ENCODE results near the gene SDF2.

SDF2 gene

GRCh38 chr17:28700830-28701492, 39.3 kb upstream of the SDF2 start:
- H3K9me3 ChIP-seq = no peaks in the 10 kb centered on the region
- DNase-seq (ENCODE audit: low spot score in 2 of 2) = no peak
- in situ Hi-C loops (cut with MboI; ENCODE audit: low sequenced_read_pairs) = no loop called here
- H3K27me3 ChIP-seq (ENCODE audit: low read depth) = no peaks in the 10 kb centered on the region
- peaks cover 76% of the 10 kb centered on the region for H3K36me3 ChIP-seq (replicated peaks)
- no peaks in the 10 kb centered on the region for H3K4me1 ChIP-seq
- no peak overlapping the region for H3K4me3 ChIP-seq

GRCh38 chr17:28700278-28700677, 38.6 kb upstream of the SDF2 start:
- H3K4me3 ChIP-seq = no peak overlapping the region
- H3K27me3 ChIP-seq (ENCODE audit: low read depth) = no peaks in the 10 kb centered on the region
- peaks cover 82% of the 10 kb centered on the region for H3K36me3 ChIP-seq (replicated peaks)
- H3K4me1 ChIP-seq = no peaks in the 10 kb centered on the region
- DNase-seq (ENCODE audit: low spot score in 2 of 2) = no peak
- in situ Hi-C loops (cut with MboI; ENCODE audit: low sequenced_read_pairs) = no loop called here
- H3K9me3 ChIP-seq = no peaks in the 10 kb centered on the region

- Histone ChIP-seq H3K27me3 (ENCODE audit: low read depth) (no peaks in the 10 kb centered on the region), H3K4me3 (no peak overlapping the region), H3K9me3 (no peaks in the 10 kb centered on the region), H3K4me1 (no peaks in the 10 kb centered on the region), H3K36me3 (replicated peaks) (peaks cover 94% of the 10 kb centered on the region)
- in situ Hi-C loops (cut with MboI; ENCODE audit: low sequenced_read_pairs) = no loop called here
- no peak for DNase-seq (ENCODE audit: low spot score in 2 of 2)
These were observed 36.7 kb upstream of the SDF2 start for GRCh38 chr17:28698253-28698941.

- no peaks in the 10 kb centered on the region for H3K27me3 ChIP-seq (ENCODE audit: low read depth)
- H3K9me3 ChIP-seq = no peaks in the 10 kb centered on the region
- H3K4me3 ChIP-seq = no peak overlapping the region
- in situ Hi-C loops (cut with MboI; ENCODE audit: low sequenced_read_pairs) = no loop called here
- no peak for DNase-seq (ENCODE audit: low spot score in 2 of 2)
- no peaks in the 10 kb centered on the region for H3K4me1 ChIP-seq
- H3K36me3 ChIP-seq (replicated peaks) = peaks cover 81% of the 10 kb centered on the region
These were observed 32.2 kb upstream of the SDF2 start for GRCh38 chr17:28693869-28694268.

- peaks cover 86% of the 10 kb centered on the region for H3K36me3 ChIP-seq (replicated peaks)
- no peaks in the 10 kb centered on the region for H3K4me1 ChIP-seq
- in situ Hi-C loops (cut with MboI; ENCODE audit: low sequenced_read_pairs) = no loop called here
- no peak for DNase-seq (ENCODE audit: low spot score in 2 of 2)
- no peak overlapping the region for H3K4me3 ChIP-seq
- H3K27me3 ChIP-seq (ENCODE audit: low read depth) = no peaks in the 10 kb centered on the region
- H3K9me3 ChIP-seq = no peaks in the 10 kb centered on the region
These were observed 27.3 kb upstream of the SDF2 start for GRCh38 chr17:28689011-28689410.

GRCh38 chr17:28688481-28688880, 26.8 kb upstream of the SDF2 start:
- no peaks in the 10 kb centered on the region for H3K4me1 ChIP-seq
- in situ Hi-C loops (cut with MboI; ENCODE audit: low sequenced_read_pairs) = no loop called here
- peaks cover 84% of the 10 kb centered on the region for H3K36me3 ChIP-seq (replicated peaks)

GRCh38 chr17:28686296-28686695, 24.6 kb upstream of the SDF2 start:
- Histone ChIP-seq H3K4me3 (no peak overlapping the region), H3K27me3 (ENCODE audit: low read depth) (no peaks in the 10 kb centered on the region), H3K9me3 (no peaks in the 10 kb centered on the region), H3K36me3 (replicated peaks) (peaks cover 97% of the 10 kb centered on the region), H3K4me1 (no peaks in the 10 kb centered on the region)
- DNase-seq (ENCODE audit: low spot score in 2 of 2) = no peak
- in situ Hi-C loops (cut with MboI; ENCODE audit: low sequenced_read_pairs) = no loop called here

More at GRCh38 chr17:28688481-28688880, 26.8 kb upstream of the SDF2 start:
- no peak for DNase-seq (ENCODE audit: low spot score in 2 of 2)
- H3K4me3 ChIP-seq = no peak overlapping the region
- H3K9me3 ChIP-seq = no peaks in the 10 kb centered on the region
- H3K27me3 ChIP-seq (ENCODE audit: low read depth) = no peaks in the 10 kb centered on the region

- H3K9me3 ChIP-seq = no peaks in the 10 kb centered on the region
- in situ Hi-C loops (cut with MboI; ENCODE audit: low sequenced_read_pairs) = no loop called here
- H3K4me1 ChIP-seq = no peaks in the 10 kb centered on the region
- H3K4me3 ChIP-seq = no peak overlapping the region
- no peak for DNase-seq (ENCODE audit: low spot score in 2 of 2)
- H3K36me3 ChIP-seq (replicated peaks) = peaks cover 97% of the 10 kb centered on the region
- no peaks in the 10 kb centered on the region for H3K27me3 ChIP-seq (ENCODE audit: low read depth)
These were observed 23.7 kb upstream of the SDF2 start for GRCh38 chr17:28685366-28685765.

GRCh38 chr17:28684963-28685362, 23.3 kb upstream of the SDF2 start:
- in situ Hi-C loops (cut with MboI; ENCODE audit: low sequenced_read_pairs) = no loop called here
- H3K36me3 ChIP-seq (replicated peaks) = peaks cover 97% of the 10 kb centered on the region
- no peaks in the 10 kb centered on the region for H3K4me1 ChIP-seq
- no peaks in the 10 kb centered on the region for H3K27me3 ChIP-seq (ENCODE audit: low read depth)
- H3K9me3 ChIP-seq = no peaks in the 10 kb centered on the region
- H3K4me3 ChIP-seq = no peak overlapping the region
- no peak for DNase-seq (ENCODE audit: low spot score in 2 of 2)

GRCh38 chr17:28682655-28683054, 20.9 kb upstream of the SDF2 start:
- no peaks in the 10 kb centered on the region for H3K4me1 ChIP-seq
- H3K9me3 ChIP-seq = no peaks in the 10 kb centered on the region
- in situ Hi-C loops (cut with MboI; ENCODE audit: low sequenced_read_pairs) = no loop called here
- H3K27me3 ChIP-seq (ENCODE audit: low read depth) = no peaks in the 10 kb centered on the region
- no peak overlapping the region for H3K4me3 ChIP-seq
- peaks cover 94% of the 10 kb centered on the region for H3K36me3 ChIP-seq (replicated peaks)
- no peak for DNase-seq (ENCODE audit: low spot score in 2 of 2)

GRCh38 chr17:28675980-28676379, 14.3 kb upstream of the SDF2 start:
- Histone ChIP-seq H3K27me3 (ENCODE audit: low read depth) (no peaks in the 10 kb centered on the region), H3K36me3 (replicated peaks) (peaks cover 90% of the 10 kb centered on the region), H3K9me3 (no peaks in the 10 kb centered on the region), H3K4me3 (no peak overlapping the region), H3K4me1 (no peaks in the 10 kb centered on the region)
- no peak for DNase-seq (ENCODE audit: low spot score in 2 of 2)
- in situ Hi-C loops (cut with MboI; ENCODE audit: low sequenced_read_pairs) = no loop called here

GRCh38 chr17:28675490-28675889, 13.8 kb upstream of the SDF2 start:
- Histone ChIP-seq H3K36me3 (replicated peaks) (peaks cover 89% of the 10 kb centered on the region), H3K4me3 (no peak overlapping the region), H3K27me3 (ENCODE audit: low read depth) (no peaks in the 10 kb centered on the region), H3K9me3 (no peaks in the 10 kb centered on the region), H3K4me1 (no peaks in the 10 kb centered on the region)
- no peak for DNase-seq (ENCODE audit: low spot score in 2 of 2)
- in situ Hi-C loops (cut with MboI; ENCODE audit: low sequenced_read_pairs) = no loop called here

- H3K27me3 ChIP-seq (ENCODE audit: low read depth) = no peaks in the 10 kb centered on the region
- peaks cover 68% of the 10 kb centered on the region for H3K36me3 ChIP-seq (replicated peaks)
- H3K9me3 ChIP-seq = no peaks in the 10 kb centered on the region
- no peaks in the 10 kb centered on the region for H3K4me1 ChIP-seq
- in situ Hi-C loops (cut with MboI; ENCODE audit: low sequenced_read_pairs) = no loop called here
- no peak for DNase-seq (ENCODE audit: low spot score in 2 of 2)
- no peak overlapping the region for H3K4me3 ChIP-seq
These were observed 8.2 kb upstream of the SDF2 start for GRCh38 chr17:28669918-28670317.

- no peaks in the 10 kb centered on the region for H3K9me3 ChIP-seq
- H3K4me3 ChIP-seq = no peak overlapping the region
- H3K4me1 ChIP-seq = peaks cover 7% of the 10 kb centered on the region
- no peak for DNase-seq (ENCODE audit: low spot score in 2 of 2)
- peaks cover 57% of the 10 kb centered on the region for H3K36me3 ChIP-seq (replicated peaks)
- in situ Hi-C loops (cut with MboI; ENCODE audit: low sequenced_read_pairs) = no loop called here
- H3K27me3 ChIP-seq (ENCODE audit: low read depth) = no peaks in the 10 kb centered on the region
These were observed 6.2 kb upstream of the SDF2 start for GRCh38 chr17:28667870-28668269.
